AG04450 (cell line): ENCODE measurements around the gene CYP2J2. TPM values are rescaled to one million over a fixed set of nuclear protein-coding genes. Genes with fewer than 3 reads are reported as not detected.

ENCODE experiments used
- CTCF ChIA-PET: fragments of 300-600, 350-600 bp; formaldehyde crosslinking; extraction: SDS; loops from one replicate; lab custom pipeline; 2022; ENCODE audit warnings: antibody characterized with exemption, inconsistent platforms; lab: Charles Lee
- POLR2A ChIA-PET: fragments of 350-600 bp; formaldehyde crosslinking; extraction: SDS; loops from one replicate; lab custom pipeline; 2021; ENCODE audit warnings: antibody characterized with exemption, inconsistent platforms; lab: Yijun Ruan, JAX
- DNase-seq: peaks from one replicate; pipeline ENCODE4 v3.0.0-alpha.2; 2011; ENCODE audit warnings: low read depth, low spot score
- H3K27ac ChIP-seq: one replicate; pipeline ENCODE4 v1.5.1; 2012; ENCODE audit warnings: low read depth, low read length, control low read depth
- H3K27me3 ChIP-seq: one replicate; pipeline ENCODE4 v1.6.0; 2012; ENCODE audit warnings: low read length; ENCODE audit not compliant: control insufficient read depth, insufficient read depth
- H3K4me3 ChIP-seq: 2 replicates; pipeline ENCODE4 v1.5.1; 2011; ENCODE audit warnings: mild to moderate bottlenecking, low read depth, low read length, control low read depth
- H3K9me3 ChIP-seq: 2 replicates; pipeline ENCODE4 v1.5.1; 2012; ENCODE audit warnings: low read length; ENCODE audit not compliant: control insufficient read depth, insufficient read depth
- CTCF ChIP-seq: IDR thresholded peaks from 2 replicates; pipeline ENCODE4 v1.5.1; 2011; ENCODE audit warnings: low read depth, low read length, control low read depth, inconsistent platforms
- polyA plus RNA-seq: library from polyadenylated mRNA; depleted of rRNA; stranded (reverse); fragments of >200 nt; gene quantifications from 2 replicates; pipeline ENCODE4 v1.2.3, GENCODE V29; 2011

CYP2J2 gene
- polyA plus RNA-seq, 1 experiment = 0.10 TPM

DNA sequence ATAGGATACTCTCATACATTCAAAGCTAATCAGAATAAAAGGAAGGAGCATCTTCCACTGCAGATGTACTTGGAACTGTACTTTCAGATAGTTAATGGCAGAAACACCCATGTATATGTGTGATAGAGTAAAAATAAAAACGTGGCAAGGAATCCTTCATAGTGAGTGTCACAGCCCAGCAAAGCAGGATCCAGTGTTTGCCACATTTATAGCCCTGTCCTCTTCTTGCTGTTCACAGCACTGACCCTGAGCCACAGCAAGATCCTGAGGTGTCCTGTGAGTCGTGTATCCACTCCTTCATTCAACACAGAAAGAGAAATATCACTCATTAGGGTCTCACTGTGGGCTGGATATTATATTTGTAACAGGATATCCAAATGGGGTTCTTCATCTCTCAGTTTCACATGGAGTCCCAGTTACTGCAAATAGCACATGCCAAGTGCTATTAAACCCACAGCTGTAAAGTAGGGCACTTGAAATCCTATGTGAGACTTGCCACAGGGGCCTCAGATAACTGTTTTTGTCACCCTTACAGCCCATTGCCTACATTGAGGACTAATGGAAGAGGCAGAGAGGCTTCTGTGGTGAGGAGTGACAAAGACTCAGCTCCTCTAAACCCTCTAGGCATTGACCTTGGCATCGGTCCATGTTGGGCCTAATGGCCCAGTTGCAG, 41.3 kb downstream of the CYP2J2 start:
- Histone ChIP-seq H3K27ac (no peak overlapping the region), H3K27me3 (peaks cover 2% of the 10 kb centered on the region), H3K9me3 (no peaks in the 10 kb centered on the region), H3K4me3 (no peak overlapping the region)
- ChIA-PET POLR2A (no interaction called here), CTCF (no interaction called here)
- no peak for TF ChIP-seq CTCF
- no peak for DNase-seq

DNA sequence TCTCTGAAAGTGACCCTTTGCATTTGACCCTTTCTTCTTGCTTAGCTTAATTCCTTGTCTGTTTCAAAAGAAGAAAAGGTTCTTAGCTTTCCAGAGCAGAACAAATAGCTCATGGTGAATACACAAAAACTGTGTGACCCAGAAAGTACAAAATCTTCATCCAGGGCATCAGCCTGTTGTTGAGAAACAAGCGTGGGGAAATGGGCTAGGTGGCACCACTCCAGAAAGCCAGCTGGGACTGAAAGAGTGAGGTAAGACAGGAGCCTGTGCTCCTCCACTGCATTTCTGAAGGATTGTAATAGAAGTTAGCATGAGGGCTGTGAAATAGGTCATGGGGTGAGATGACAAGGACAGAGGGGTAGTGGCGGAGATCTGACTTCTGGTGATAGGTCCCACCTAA, 45.8 kb downstream of the CYP2J2 start:
- POLR2A ChIA-PET = no interaction called here
- CTCF ChIA-PET = interaction anchor here (0.6 to 4.9 kb wide), 3 partner anchors 61 to 100 kb away, joined by 5 to 80 read pairs (median 10); no protein-coding TSS in a partner anchor
- H3K27me3 ChIP-seq = peaks cover 1% of the 10 kb centered on the region
- no peaks in the 10 kb centered on the region for H3K9me3 ChIP-seq
- H3K27ac ChIP-seq = no peak overlapping the region
- no peak for DNase-seq
- no peak overlapping the region for H3K4me3 ChIP-seq
- no peak for TF ChIP-seq CTCF

GRCh38 chr1:59879996-59880505, 46.5 kb downstream of the CYP2J2 start:
- ChIA-PET CTCF (interaction anchor here (1.0 to 4.9 kb wide), 7 partner anchors 12 to 92 kb away, joined by 3 to 80 read pairs (median 8); no protein-coding TSS in a partner anchor), POLR2A (no interaction called here)
- no peak for DNase-seq

GRCh38 chr1:59879574-59879973, 47.0 kb downstream of the CYP2J2 start:
- no peak overlapping the region for H3K27ac ChIP-seq
- DNase-seq = peak; percentile 18
- POLR2A ChIA-PET = no interaction called here
- H3K4me3 ChIP-seq = no peak overlapping the region
- TF ChIP-seq CTCF = peak; percentile 57
- H3K9me3 ChIP-seq = no peaks in the 10 kb centered on the region
- CTCF ChIA-PET = interaction anchor here (0.6 to 4.9 kb wide), 23 partner anchors 12 to 1158 kb away, joined by 3 to 80 read pairs (median 4); no protein-coding TSS in a partner anchor
- H3K27me3 ChIP-seq = no peaks in the 10 kb centered on the region

More at GRCh38 chr1:59879996-59880505, 46.5 kb downstream of the CYP2J2 start:
- TF ChIP-seq CTCF = no peak
- H3K27me3 ChIP-seq = no peaks in the 10 kb centered on the region
- H3K27ac ChIP-seq = no peak overlapping the region
- no peaks in the 10 kb centered on the region for H3K9me3 ChIP-seq
- no peak overlapping the region for H3K4me3 ChIP-seq

DNA sequence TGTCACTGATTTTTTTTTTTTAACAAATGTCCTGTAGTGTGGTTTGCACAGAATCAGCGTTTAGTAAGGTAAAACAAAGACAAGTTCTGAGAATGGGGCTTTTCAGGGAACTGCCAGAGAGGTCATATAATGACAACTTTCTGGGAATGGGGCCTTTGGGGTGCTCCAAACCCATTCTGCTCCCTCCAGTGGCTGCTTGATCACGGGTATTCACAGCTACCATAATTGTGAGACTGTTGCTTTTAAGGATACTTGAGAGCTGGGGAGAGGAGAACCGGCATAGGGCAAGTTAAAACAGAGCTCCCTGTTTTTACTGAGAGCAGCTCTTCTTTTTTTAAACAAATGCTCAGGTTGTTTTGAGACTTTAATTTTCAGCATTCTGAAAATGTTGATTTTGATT, 48.2 kb downstream of the CYP2J2 start:
- Histone ChIP-seq H3K4me3 (no peak overlapping the region), H3K9me3 (no peaks in the 10 kb centered on the region), H3K27me3 (no peaks in the 10 kb centered on the region), H3K27ac (no peak overlapping the region)
- ChIA-PET CTCF (interaction anchor here (1.0 to 4.9 kb wide), 11 partner anchors 10 to 98 kb away, joined by 3 to 80 read pairs (median 4); no protein-coding TSS in a partner anchor), POLR2A (no interaction called here)
- DNase-seq = no peak
- no peak for TF ChIP-seq CTCF
